ENCODE data around the gene HSD17B2.

Gene HSD17B2

GRCh38 chr16:82037251-82037650 lies 2.2 kb downstream of the HSD17B2 start:
- H3K4me1 ChIP-seq (ENCODE audit: control insufficient read depth, insufficient read depth, low read length, poor library complexity, severe bottlenecking), result no peaks in the 10 kb centered on the region
- H3K27ac ChIP-seq (ENCODE audit: insufficient read depth, low read length, poor library complexity, severe bottlenecking), result no peak overlapping the region
- no peak for DNase-seq
- H3K9me3 ChIP-seq (ENCODE audit: control insufficient read depth, low read length), result no peaks in the 10 kb centered on the region
- H3K4me3 ChIP-seq (ENCODE audit: insufficient read depth, low read depth, low read length, poor library complexity, severe bottlenecking), result no peak overlapping the region
- no peaks in the 10 kb centered on the region for H3K36me3 ChIP-seq (ENCODE audit: control insufficient read depth, insufficient read depth, low read length)
- no peaks in the 10 kb centered on the region for H3K27me3 ChIP-seq (replicated peaks; ENCODE audit: control insufficient read depth, insufficient read depth, low read length, poor library complexity, severe bottlenecking)

- Histone ChIP-seq H3K36me3 (ENCODE audit: control insufficient read depth, insufficient read depth, low read length) (no peaks in the 10 kb centered on the region), H3K27ac (ENCODE audit: insufficient read depth, low read length, poor library complexity, severe bottlenecking) (no peak overlapping the region), H3K27me3 (replicated peaks; ENCODE audit: control insufficient read depth, insufficient read depth, low read length, poor library complexity, severe bottlenecking) (no peaks in the 10 kb centered on the region), H3K4me1 (ENCODE audit: control insufficient read depth, insufficient read depth, low read length, poor library complexity, severe bottlenecking) (no peaks in the 10 kb centered on the region), H3K4me3 (ENCODE audit: insufficient read depth, low read depth, low read length, poor library complexity, severe bottlenecking) (no peak overlapping the region), H3K9me3 (ENCODE audit: control insufficient read depth, low read length) (no peaks in the 10 kb centered on the region)
- DNase-seq, result no peak
Measured at GRCh38 chr16:82037666-82038065, 2.6 kb downstream of the HSD17B2 start.

DNA sequence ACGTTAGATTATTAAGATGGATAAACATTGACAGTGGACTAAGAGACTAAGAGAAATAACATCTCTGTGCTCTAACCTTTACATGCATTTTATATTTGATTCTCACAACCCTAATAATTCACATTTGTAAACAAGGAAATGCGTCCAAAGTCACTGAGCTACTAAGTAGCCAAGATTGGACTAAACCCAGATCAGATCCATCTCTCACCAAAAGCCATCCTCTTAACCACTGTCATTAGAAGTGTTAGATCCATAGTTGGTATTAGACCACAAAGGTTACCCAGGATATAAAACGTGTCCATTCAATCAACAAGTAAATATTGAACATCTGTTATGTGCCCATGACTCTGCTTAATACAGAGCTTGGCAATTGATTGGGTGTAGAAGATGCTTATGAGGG lies 5.2 kb downstream of the HSD17B2 start:
- Histone ChIP-seq H3K27me3 (replicated peaks; ENCODE audit: control insufficient read depth, insufficient read depth, low read length, poor library complexity, severe bottlenecking) (no peaks in the 10 kb centered on the region), H3K27ac (ENCODE audit: insufficient read depth, low read length, poor library complexity, severe bottlenecking) (no peak overlapping the region), H3K9me3 (ENCODE audit: control insufficient read depth, low read length) (no peaks in the 10 kb centered on the region), H3K4me1 (ENCODE audit: control insufficient read depth, insufficient read depth, low read length, poor library complexity, severe bottlenecking) (no peaks in the 10 kb centered on the region), H3K4me3 (ENCODE audit: insufficient read depth, low read depth, low read length, poor library complexity, severe bottlenecking) (no peak overlapping the region), H3K36me3 (ENCODE audit: control insufficient read depth, insufficient read depth, low read length) (no peaks in the 10 kb centered on the region)
- no peak for DNase-seq

- Histone ChIP-seq H3K4me3 (ENCODE audit: insufficient read depth, low read depth, low read length, poor library complexity, severe bottlenecking) (no peak overlapping the region), H3K27me3 (replicated peaks; ENCODE audit: control insufficient read depth, insufficient read depth, low read length, poor library complexity, severe bottlenecking) (no peaks in the 10 kb centered on the region), H3K27ac (ENCODE audit: insufficient read depth, low read length, poor library complexity, severe bottlenecking) (no peak overlapping the region), H3K36me3 (ENCODE audit: control insufficient read depth, insufficient read depth, low read length) (no peaks in the 10 kb centered on the region), H3K9me3 (ENCODE audit: control insufficient read depth, low read length) (no peaks in the 10 kb centered on the region), H3K4me1 (ENCODE audit: control insufficient read depth, insufficient read depth, low read length, poor library complexity, severe bottlenecking) (no peaks in the 10 kb centered on the region)
- DNase-seq, result no peak
Measured at GRCh38 chr16:82041542-82041941, 6.5 kb downstream of the HSD17B2 start.

GRCh38 chr16:82042144-82042543 lies 7.1 kb downstream of the HSD17B2 start:
- no peaks in the 10 kb centered on the region for H3K4me1 ChIP-seq (ENCODE audit: control insufficient read depth, insufficient read depth, low read length, poor library complexity, severe bottlenecking)
- no peak overlapping the region for H3K4me3 ChIP-seq (ENCODE audit: insufficient read depth, low read depth, low read length, poor library complexity, severe bottlenecking)
- no peaks in the 10 kb centered on the region for H3K36me3 ChIP-seq (ENCODE audit: control insufficient read depth, insufficient read depth, low read length)
- no peaks in the 10 kb centered on the region for H3K9me3 ChIP-seq (ENCODE audit: control insufficient read depth, low read length)
- DNase-seq, result no peak
- H3K27ac ChIP-seq (ENCODE audit: insufficient read depth, low read length, poor library complexity, severe bottlenecking), result no peak overlapping the region
- no peaks in the 10 kb centered on the region for H3K27me3 ChIP-seq (replicated peaks; ENCODE audit: control insufficient read depth, insufficient read depth, low read length, poor library complexity, severe bottlenecking)

DNA sequence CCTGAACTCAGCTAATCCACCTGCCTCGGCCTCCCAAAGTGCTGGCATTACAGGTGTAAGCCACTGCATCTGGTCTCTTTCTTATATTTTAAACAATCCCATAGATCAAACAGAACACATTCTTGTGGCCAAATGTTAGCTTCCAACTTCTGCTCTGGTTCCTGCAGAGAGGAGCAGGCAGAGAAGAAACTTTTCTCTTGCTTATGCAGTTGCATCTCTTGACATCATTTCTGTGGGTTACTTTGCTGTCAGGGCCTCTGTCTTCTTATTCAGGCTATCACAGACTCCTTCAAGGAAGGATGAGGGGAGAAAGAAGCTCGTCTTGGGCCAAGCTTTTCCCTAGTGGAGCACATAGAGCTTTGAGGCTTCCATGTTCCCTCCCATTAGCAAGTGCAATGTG lies 7.8 kb downstream of the HSD17B2 start:
- Histone ChIP-seq H3K27me3 (replicated peaks; ENCODE audit: control insufficient read depth, insufficient read depth, low read length, poor library complexity, severe bottlenecking) (no peaks in the 10 kb centered on the region), H3K27ac (ENCODE audit: insufficient read depth, low read length, poor library complexity, severe bottlenecking) (no peak overlapping the region)
- no peak for DNase-seq

DNA sequence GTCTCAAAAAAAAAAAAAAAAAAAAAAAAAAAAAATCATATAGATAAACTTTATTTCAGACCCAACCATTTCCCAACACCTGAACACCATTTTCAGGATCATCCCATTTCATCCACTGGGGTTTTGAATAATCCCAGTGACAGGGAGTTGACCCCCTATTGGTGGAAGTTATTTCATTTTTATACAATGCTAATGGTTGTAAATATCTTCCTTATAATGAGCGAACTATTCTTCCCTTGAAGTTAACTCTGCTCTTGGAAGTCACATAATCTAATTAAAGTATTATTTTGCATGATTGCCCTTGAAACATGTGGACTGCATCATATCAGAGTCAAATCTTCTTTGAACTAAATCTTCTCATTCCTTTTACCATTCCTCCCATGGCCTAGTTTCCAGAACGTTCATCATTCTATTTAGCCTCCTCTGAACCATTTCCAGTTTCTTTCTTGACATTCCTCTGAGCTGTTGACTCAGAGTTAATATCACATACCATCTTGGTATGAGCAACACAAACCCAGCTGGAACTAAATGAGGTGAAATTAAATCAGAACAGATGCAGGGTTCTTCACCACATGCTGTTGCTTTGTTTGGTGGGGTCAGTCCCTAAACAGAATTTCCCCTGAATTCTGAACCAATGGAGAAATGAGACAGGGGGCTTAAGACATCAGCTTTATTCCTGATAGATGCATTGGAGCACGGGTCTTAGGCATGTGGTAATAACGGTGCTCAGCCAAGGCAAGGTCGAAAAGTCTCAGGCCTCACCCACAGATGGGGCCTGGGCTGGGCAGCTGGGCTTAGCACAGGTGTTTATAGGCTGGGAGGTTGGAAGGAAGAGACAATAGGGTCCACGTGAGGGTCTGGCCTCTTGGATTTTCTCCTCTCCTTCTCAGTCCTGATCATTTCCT lies 8.9 kb downstream of the HSD17B2 start:
- no peaks in the 10 kb centered on the region for H3K4me1 ChIP-seq (ENCODE audit: control insufficient read depth, insufficient read depth, low read length, poor library complexity, severe bottlenecking)
- H3K27ac ChIP-seq (ENCODE audit: insufficient read depth, low read length, poor library complexity, severe bottlenecking), result no peak overlapping the region
- no peak for DNase-seq
- no peak overlapping the region for H3K4me3 ChIP-seq (ENCODE audit: insufficient read depth, low read depth, low read length, poor library complexity, severe bottlenecking)
- no peaks in the 10 kb centered on the region for H3K36me3 ChIP-seq (ENCODE audit: control insufficient read depth, insufficient read depth, low read length)
- H3K27me3 ChIP-seq (replicated peaks; ENCODE audit: control insufficient read depth, insufficient read depth, low read length, poor library complexity, severe bottlenecking), result no peaks in the 10 kb centered on the region
- H3K9me3 ChIP-seq (ENCODE audit: control insufficient read depth, low read length), result no peaks in the 10 kb centered on the region

More for the DNA sequence above, 7.8 kb downstream of the HSD17B2 start:
- no peaks in the 10 kb centered on the region for H3K4me1 ChIP-seq (ENCODE audit: control insufficient read depth, insufficient read depth, low read length, poor library complexity, severe bottlenecking)
- no peaks in the 10 kb centered on the region for H3K9me3 ChIP-seq (ENCODE audit: control insufficient read depth, low read length)
- no peaks in the 10 kb centered on the region for H3K36me3 ChIP-seq (ENCODE audit: control insufficient read depth, insufficient read depth, low read length)
- no peak overlapping the region for H3K4me3 ChIP-seq (ENCODE audit: insufficient read depth, low read depth, low read length, poor library complexity, severe bottlenecking)

GRCh38 chr16:82044585-82044911 lies 9.5 kb downstream of the HSD17B2 start:
- Histone ChIP-seq H3K27me3 (replicated peaks; ENCODE audit: control insufficient read depth, insufficient read depth, low read length, poor library complexity, severe bottlenecking) (no peaks in the 10 kb centered on the region), H3K4me3 (ENCODE audit: insufficient read depth, low read depth, low read length, poor library complexity, severe bottlenecking) (no peak overlapping the region), H3K4me1 (ENCODE audit: control insufficient read depth, insufficient read depth, low read length, poor library complexity, severe bottlenecking) (no peaks in the 10 kb centered on the region), H3K36me3 (ENCODE audit: control insufficient read depth, insufficient read depth, low read length) (no peaks in the 10 kb centered on the region), H3K9me3 (ENCODE audit: control insufficient read depth, low read length) (no peaks in the 10 kb centered on the region), H3K27ac (ENCODE audit: insufficient read depth, low read length, poor library complexity, severe bottlenecking) (no peak overlapping the region)
- no peak for DNase-seq

DNA sequence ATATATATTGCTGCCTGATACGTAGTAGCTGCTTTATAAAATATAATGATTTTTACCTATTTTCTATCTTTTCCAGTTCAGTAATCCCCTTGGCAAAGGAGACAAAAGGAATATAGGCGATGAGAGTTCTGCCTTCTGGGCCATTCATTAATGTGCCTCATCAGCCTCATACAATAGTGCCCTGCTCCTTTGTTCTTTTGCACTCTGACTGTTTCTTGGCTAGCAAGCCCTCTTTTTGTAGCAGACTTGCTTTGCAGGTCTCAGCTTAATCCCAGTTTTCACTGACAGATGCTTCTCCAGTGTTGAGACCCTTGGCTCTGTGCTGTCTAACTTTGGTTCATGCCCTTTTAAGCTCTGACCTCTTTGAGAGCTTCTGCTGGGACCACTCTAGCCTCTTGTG lies 10.4 kb downstream of the HSD17B2 start:
- Histone ChIP-seq H3K27me3 (replicated peaks; ENCODE audit: control insufficient read depth, insufficient read depth, low read length, poor library complexity, severe bottlenecking) (no peaks in the 10 kb centered on the region), H3K9me3 (ENCODE audit: control insufficient read depth, low read length) (no peaks in the 10 kb centered on the region), H3K4me3 (ENCODE audit: insufficient read depth, low read depth, low read length, poor library complexity, severe bottlenecking) (no peak overlapping the region), H3K27ac (ENCODE audit: insufficient read depth, low read length, poor library complexity, severe bottlenecking) (no peak overlapping the region), H3K36me3 (ENCODE audit: control insufficient read depth, insufficient read depth, low read length) (no peaks in the 10 kb centered on the region), H3K4me1 (ENCODE audit: control insufficient read depth, insufficient read depth, low read length, poor library complexity, severe bottlenecking) (no peaks in the 10 kb centered on the region)
- no peak for DNase-seq

GRCh38 chr16:82046541-82046940 lies 11.5 kb downstream of the HSD17B2 start:
- no peaks in the 10 kb centered on the region for H3K9me3 ChIP-seq (ENCODE audit: control insufficient read depth, low read length)
- H3K4me3 ChIP-seq (ENCODE audit: insufficient read depth, low read depth, low read length, poor library complexity, severe bottlenecking), result no peak overlapping the region
- H3K27ac ChIP-seq (ENCODE audit: insufficient read depth, low read length, poor library complexity, severe bottlenecking), result no peak overlapping the region
- H3K36me3 ChIP-seq (ENCODE audit: control insufficient read depth, insufficient read depth, low read length), result no peaks in the 10 kb centered on the region
- no peaks in the 10 kb centered on the region for H3K4me1 ChIP-seq (ENCODE audit: control insufficient read depth, insufficient read depth, low read length, poor library complexity, severe bottlenecking)
- no peak for DNase-seq
- no peaks in the 10 kb centered on the region for H3K27me3 ChIP-seq (replicated peaks; ENCODE audit: control insufficient read depth, insufficient read depth, low read length, poor library complexity, severe bottlenecking)
